NOMO-1 treated with DMSO at 0.1 percent for 48 hours (cell line): Measurements from ENCODE around the gene GLRX.

ENCODE experiments used
- DNase-seq: peaks from one replicate; lab custom pipeline; 2025; ENCODE audit not compliant: unreplicated experiment; lab: John Stamatoyannopoulos, UW

The GLRX gene

GRCh38 chr5:95809414-95809960, 13.0 kb downstream of the GLRX start:
- no peak for DNase-seq

DNA sequence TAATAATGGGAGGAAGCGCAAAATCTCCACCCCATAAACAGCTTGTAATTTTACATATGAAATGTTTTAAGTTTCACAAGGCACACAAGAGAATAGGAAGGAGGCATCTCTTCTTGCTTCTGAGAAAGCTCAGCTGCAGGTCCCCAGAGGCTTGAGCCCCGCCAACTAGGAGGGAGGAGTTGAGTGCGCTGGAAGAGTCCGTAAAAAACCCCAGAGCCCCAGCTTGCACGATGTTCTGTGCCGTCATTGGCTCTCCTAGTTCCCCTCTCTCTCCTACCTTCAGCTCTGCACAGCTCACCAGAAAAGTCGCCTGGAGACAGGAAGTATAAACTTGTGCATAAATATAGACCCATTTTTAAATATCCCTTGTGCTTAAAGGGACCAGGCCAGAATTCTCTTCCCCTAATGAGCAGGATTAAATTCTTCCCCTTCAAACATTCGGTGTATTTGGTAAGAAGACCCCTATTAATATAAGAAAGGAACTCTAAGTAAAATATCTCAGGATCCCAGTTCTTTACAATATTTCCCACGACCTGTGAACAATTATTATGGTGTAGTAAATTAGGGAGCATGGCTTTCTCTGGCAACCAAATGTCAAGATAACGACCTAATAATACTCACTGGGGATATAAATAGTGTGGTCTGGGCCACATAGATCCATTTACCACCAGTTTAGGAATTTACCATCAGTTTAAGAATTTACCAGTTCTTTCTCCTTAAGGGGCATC, 13.7 kb downstream of the GLRX start:
- peak; percentile 98 for DNase-seq

DNA sequence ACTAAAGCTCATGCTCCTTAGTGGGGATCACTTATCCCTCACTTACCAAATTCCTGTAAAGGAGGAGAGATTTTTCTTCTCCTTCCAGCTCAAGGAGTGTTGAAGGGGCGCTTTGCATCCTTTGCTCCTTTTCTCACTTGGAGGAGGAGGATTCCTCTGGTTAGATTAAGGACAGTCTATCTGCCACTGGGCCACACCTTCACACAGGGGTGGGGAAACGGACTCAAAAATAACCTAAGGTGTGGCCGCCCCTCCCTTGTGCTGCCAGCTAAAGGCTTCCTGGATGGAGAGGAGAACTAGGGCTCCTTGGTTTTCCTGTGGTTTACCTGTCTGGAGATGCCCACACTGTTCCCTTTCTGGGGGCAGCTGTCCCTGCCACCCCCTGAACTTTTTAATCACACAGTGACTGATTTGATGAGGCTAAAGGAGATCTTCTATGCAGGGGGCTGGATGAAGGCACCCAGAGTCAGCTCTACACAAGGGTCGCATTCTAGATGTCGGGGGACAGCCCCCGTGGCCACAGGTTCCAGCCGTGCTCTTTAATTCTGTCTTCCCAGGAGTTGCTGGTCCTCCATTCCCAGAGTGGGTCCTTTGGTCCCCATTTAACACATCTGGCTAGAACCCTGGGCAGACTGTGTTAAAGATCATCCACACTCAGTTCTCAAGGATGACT, 14.4 kb downstream of the GLRX start:
- DNase-seq = no peak

GRCh38 chr5:95806687-95807086, 15.8 kb downstream of the GLRX start:
- DNase-seq = no peak

DNA sequence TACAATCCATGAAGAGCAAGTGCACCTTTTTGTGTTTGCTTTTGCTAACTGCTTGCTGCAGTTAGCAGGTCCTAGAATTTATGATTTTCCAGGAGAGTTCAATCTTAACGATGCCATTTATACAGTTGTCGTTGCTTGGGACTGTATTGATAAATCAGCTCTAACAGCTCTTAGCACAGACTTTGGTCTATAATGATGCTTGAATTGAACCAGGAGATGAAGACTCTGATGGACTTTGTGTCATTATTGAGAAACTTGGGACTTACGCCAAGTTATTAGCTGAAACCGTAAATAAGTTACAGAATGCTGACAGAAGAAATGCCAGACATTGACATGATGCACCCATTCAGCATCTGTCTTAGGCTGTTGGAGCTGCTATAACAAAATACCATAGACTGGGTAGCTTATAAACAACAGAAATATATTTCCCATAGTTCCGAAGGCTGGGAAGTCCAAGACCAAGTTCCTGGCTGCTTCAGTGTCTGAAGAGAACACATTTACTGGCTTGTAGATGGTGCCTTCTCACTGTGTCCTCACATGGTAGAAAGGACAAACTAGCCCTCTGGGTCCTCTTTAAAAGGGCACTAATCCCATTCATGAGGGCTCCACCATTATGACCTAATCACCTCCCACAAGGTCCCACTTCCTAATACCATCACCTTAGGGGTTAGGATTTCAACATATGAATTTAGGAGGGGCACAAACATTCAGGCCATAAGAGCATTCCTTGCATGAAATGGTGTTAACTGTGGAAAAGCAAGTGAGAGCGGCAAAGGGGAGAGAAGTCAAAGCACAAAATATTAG, 17.6 kb downstream of the GLRX start:
- no peak for DNase-seq

- no peak for DNase-seq
Observed at GRCh38 chr5:95803271-95804148, 19.0 kb downstream of the GLRX start.

DNA sequence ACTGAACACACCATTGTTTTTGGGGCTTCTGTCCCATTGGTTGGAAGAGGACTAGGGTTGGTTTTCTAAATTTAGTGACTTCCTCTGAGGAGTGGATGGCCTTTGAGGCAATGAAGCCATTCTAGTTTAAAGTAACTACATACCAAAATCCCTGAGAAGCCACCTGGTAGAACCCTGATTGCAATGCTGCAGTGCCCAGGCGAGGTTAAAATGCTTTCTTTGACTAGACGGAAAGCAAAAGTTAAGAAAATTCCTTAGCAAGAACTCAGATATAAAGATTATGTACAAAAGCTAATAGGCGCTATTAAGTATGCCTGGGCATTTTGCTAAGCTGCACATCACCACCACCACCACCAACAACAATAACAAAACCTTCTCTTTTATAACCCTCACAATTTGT, 20.6 kb downstream of the GLRX start:
- DNase-seq = peak; percentile 29

DNA sequence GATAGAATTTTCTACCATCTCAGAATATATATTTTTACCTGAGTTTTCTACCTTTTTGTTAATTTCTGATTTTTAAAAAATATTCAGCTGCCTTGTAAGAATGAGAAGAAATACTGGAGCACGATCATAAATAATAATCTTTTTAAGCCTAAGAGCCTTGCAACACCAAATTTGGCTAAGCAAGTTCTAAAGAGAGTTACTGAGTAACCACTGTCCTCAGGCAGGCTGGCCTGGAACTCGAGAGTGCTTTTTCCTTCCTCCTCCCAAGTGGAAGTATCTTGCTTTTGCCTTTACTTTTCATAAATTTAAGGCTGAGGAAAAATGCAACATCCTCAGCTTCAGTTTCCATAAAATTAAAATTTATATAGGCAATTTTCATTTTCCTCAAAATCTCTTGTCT, 21.0 kb downstream of the GLRX start:
- DNase-seq = no peak

DNA sequence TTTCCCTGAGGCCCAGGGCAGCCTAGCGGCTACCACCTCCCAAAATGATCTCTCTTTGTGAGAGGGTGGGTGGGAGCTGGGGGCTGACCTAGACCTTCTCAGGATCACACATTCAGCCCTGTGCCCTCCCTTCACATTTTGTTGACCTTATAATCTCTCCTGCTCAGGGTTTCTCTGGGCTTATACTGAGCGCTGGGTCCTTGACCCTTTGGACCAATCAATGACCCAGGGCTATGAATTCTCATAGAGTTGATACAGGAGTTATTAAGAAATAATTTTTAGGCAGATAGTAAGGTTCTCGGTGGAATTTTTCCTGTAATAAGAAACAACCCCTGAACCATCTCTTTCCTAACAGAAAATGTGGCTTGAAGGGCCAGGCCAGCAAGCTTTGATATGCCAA, 22.0 kb downstream of the GLRX start:
- DNase-seq = no peak

GRCh38 chr5:95799191-95799835, 23.2 kb downstream of the GLRX start:
- no peak for DNase-seq

DNA sequence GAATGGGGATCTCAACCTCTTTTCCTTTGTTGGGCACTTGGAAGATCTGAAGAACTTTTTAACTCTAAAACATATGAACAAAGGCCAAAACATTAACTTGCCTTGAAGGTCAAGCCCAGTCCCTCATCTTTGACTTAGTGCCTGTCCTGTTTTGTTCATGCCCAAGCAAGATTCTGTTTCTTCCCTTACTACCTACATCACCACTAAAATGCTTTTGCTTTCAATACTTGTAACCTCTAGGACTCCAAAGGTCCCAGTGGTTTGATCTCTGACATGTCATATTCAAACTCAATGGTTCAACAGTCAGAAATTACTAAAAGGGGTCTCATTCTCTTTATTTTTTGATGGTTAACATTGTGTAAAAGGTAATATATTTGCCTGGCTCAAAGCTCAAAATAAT, 24.0 kb downstream of the GLRX start:
- no peak for DNase-seq

GRCh38 chr5:95798048-95798447, 24.5 kb downstream of the GLRX start:
- DNase-seq = no peak

- DNase-seq = no peak
Observed at GRCh38 chr5:95797301-95797700, 25.2 kb downstream of the GLRX start.

- DNase-seq = no peak
Observed at GRCh38 chr5:95794070-95794516, 28.4 kb downstream of the GLRX start.

GRCh38 chr5:95791751-95792150, 30.8 kb downstream of the GLRX start:
- DNase-seq = no peak

DNA sequence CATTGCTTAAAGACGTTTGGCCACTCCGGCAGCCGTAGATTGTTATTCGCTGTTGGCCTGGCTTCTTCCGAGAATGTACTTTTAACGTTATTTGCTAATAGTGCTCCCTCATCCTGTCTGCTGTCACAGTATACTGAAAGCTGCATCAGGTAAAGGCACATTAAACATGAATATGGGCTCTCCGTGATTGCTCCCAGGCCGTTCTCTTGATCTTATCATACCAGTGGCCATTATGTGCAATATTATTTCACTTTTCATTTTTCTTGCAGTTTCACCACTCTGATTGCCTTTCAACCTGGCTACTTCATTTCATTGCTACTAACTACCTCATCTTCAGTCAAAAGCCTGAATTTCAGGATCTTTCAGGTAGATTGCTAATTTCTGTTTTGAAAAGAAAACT, 34.0 kb downstream of the GLRX start:
- no peak for DNase-seq

DNA sequence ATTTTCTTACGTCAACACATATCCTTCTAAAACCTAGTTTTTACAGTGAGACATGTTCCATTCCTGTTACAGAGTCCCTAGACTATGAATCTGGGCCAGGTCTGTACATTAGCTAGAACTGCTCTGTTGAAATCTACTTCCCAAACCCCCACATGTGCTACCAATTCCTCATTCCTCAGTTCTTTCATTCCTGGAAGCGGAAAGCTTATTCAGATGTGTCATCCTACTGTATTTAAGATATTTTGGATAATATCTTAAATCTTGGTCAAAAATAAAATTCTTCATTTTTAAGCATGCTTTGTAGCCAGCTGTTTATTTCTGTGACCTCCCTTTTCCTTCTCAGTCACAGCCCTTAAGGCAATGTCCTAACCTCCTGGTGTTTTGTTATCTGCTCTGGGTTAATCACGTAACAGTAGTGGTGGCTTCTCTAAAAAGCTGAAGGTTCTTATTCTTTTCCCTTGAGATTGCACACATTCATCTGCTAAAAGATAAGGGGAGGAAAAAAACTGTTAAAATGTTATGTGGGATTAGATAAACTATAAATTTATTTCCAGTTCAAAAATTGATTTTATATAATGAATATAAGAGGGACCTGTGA, 35.6 kb downstream of the GLRX start:
- no peak for DNase-seq

- no peak for DNase-seq
Observed at GRCh38 chr5:95784514-95785302, 37.8 kb downstream of the GLRX start.

GRCh38 chr5:95783661-95784060, 38.9 kb downstream of the GLRX start:
- DNase-seq = no peak
